HEK293T (cell line): ENCODE data around the gene CNIH1.

ENCODE experiments used
- BHLHE40 ChIP-seq: fragments of 450-650 bp; IDR thresholded peaks from 2 replicates; pipeline ENCODE4 v1.6.1; 2016; ENCODE audit warnings: mild to moderate bottlenecking, moderate library complexity, borderline replicate concordance
- FOXK2 ChIP-seq: fragments of 450-650 bp; IDR thresholded peaks from 2 replicates; pipeline ENCODE4 v1.6.1; 2016; ENCODE audit warnings: mild to moderate bottlenecking
- FOXM1 ChIP-seq: fragments of 450-650 bp; IDR thresholded peaks from 2 replicates; pipeline ENCODE4 v1.6.1; 2017; ENCODE audit warnings: mild to moderate bottlenecking, borderline replicate concordance
- HDGF ChIP-seq: fragments of 450-650 bp; IDR thresholded peaks from 2 replicates; pipeline ENCODE4 v1.6.1; 2017; ENCODE audit warnings: antibody characterized with exemption, borderline replicate concordance

- TF ChIP-seq HDGF (no peak), FOXM1 (no peak), FOXK2 (no peak), BHLHE40 (no peak)
Measured at GRCh38 chr14:54435500-54435981, 5.6 kb downstream of the CNIH1 start.
